Esophagus muscularis mucosa (tissue), 3 donors: ENCODE results near the gene SNRPE.

Experiments
- POLR2A ChIP-seq: fragments of 450-650 bp; IDR thresholded peaks from one replicate; pipeline ENCODE4 v1.6.1; 2017; ENCODE audit warnings: antibody characterized with exemption, moderate library complexity, mild to moderate bottlenecking, low read depth
- POLR2AphosphoS5 ChIP-seq, 2 donors: sonication (generic); formaldehyde crosslinking; IDR thresholded peaks; one replicate each; pipeline ENCODE4 v1.6.1; 2017; ENCODE audit warnings: antibody characterized with exemption in 2 of 2
- TF ChIP-seq, protein P1 (sequence below), 3 experiments: fragments of 200-600 bp in 2 of 3; fragments of 450-650 bp in 1 of 3; sonication (generic) in 2 of 3; IDR thresholded peaks; one replicate each; pipeline ENCODE4 v1.5.1; 2017 to 2019; ENCODE audit warnings: antibody characterized with exemption in 3 of 3, mild to moderate bottlenecking in 2 of 3, moderate library complexity in 1 of 3

- TF ChIP-seq, protein P1, sequence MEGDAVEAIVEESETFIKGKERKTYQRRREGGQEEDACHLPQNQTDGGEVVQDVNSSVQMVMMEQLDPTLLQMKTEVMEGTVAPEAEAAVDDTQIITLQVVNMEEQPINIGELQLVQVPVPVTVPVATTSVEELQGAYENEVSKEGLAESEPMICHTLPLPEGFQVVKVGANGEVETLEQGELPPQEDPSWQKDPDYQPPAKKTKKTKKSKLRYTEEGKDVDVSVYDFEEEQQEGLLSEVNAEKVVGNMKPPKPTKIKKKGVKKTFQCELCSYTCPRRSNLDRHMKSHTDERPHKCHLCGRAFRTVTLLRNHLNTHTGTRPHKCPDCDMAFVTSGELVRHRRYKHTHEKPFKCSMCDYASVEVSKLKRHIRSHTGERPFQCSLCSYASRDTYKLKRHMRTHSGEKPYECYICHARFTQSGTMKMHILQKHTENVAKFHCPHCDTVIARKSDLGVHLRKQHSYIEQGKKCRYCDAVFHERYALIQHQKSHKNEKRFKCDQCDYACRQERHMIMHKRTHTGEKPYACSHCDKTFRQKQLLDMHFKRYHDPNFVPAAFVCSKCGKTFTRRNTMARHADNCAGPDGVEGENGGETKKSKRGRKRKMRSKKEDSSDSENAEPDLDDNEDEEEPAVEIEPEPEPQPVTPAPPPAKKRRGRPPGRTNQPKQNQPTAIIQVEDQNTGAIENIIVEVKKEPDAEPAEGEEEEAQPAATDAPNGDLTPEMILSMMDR (IDR thresholded peaks at IDR 0.05) = no peak
- TF ChIP-seq POLR2A (no peak), POLR2AphosphoS5 (IDR thresholded peaks at IDR 0.05) (no peak)
Observed at GRCh38 chr1:203899353-203899716, 37.9 kb downstream of the SNRPE start.
